Measurements from ENCODE around the gene SCGB1C1.
"Not testable (repeated sequence)": the region's sequence is repeated elsewhere in the genome, so short reads cannot be mapped to it uniquely, and the experiment has no call there.

SCGB1C1 gene

DNA sequence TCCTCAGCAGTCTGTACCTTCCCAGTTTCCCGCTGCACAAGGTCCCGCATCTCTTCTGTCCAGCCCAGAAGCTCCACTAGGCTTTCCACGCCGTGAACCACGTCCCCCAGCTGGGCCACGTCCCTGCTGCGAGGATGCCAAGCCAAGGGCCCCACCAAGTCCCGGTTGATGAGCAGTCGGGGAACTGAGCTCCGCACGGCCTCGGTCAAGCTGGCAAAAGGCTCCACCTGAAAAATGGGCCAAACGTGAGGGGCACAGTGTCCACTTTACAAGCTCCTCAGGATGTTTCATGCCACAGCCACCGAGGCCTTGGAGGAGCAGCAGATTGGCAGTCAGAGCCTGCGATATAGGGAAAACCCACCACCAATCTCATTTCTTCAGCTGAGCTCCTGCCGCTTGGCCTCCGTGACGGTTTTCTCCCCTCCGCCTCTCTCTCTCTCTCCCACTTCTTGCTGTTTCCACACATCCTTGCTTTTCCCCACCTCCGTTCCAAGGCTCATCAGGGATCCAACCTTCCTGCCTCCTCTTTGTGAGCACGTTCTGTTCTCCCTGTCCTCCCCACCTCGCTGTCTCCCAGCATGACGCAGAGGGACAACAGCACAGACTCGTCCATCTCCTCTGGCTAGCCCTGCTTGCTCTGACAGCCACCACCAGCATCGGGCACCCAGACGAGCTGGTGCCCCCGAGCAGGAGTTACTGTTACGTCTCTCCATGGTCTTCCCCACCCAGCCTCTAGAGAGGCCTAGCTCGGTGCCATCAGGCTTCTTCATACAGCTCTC is 26.1 kb downstream of the SCGB1C1 start:
- DNase-seq: no peak

GRCh38 chr11:220641-221215 is 27.9 kb downstream of the SCGB1C1 start:
- DNase-seq: not testable (repeated sequence)

DNA sequence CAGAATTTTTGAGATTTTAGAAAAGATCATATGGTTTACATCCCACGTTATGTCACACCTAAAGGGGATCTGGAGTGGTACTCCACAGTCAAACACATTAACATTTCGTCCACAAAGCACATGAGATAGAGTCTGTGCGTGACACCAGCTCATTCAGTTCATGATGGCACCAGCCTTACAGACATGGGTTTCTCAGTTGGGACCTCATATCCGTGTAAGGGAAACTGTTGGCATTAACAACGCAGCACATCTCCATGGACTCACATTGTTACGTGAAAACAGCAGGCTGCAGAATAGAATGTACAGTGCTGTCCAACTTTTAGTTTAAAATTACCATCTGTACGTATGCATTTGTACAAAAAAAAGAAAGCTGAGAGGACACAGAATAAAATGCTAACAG is 28.7 kb downstream of the SCGB1C1 start:
- DNase-seq: no peak

GRCh38 chr11:221998-222789 is 29.3 kb downstream of the SCGB1C1 start:
- no peak for DNase-seq

GRCh38 chr11:223026-223789 is 30.3 kb downstream of the SCGB1C1 start:
- no peak for DNase-seq

- DNase-seq: no peak
These were observed 31.0 kb downstream of the SCGB1C1 start for GRCh38 chr11:223884-224283.

GRCh38 chr11:224424-224823 is 31.5 kb downstream of the SCGB1C1 start:
- DNase-seq: no peak

GRCh38 chr11:225734-226453 is 33.0 kb downstream of the SCGB1C1 start:
- no peak for DNase-seq

DNA sequence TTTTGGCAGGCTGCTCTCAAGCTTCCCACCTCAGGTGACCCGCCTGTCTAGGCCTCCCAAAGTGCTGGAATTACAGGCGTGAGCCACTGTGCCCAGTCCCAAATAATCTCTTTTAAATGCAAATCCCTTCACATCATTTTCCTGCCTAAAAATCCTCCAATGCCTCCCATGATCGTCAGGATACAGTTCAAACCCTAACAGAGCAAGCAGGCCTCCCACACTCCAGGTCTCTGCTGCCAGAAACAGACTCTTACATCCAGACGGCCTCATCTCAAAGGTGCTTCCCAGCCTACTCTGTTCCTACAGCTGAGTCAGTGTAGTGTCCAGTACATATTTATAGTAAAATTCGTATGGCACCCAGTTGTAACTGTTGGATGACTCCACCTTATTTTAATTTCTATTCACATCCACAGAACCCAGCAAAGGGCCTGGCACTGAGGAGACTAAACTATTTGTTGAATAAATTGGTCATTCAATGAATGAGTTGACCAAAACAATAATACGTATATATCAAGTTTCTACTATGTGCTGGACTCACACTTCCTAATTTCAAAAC is 35.0 kb downstream of the SCGB1C1 start:
- no peak for DNase-seq

- DNase-seq: no peak
These were observed 37.6 kb downstream of the SCGB1C1 start for GRCh38 chr11:230431-230830.

DNA sequence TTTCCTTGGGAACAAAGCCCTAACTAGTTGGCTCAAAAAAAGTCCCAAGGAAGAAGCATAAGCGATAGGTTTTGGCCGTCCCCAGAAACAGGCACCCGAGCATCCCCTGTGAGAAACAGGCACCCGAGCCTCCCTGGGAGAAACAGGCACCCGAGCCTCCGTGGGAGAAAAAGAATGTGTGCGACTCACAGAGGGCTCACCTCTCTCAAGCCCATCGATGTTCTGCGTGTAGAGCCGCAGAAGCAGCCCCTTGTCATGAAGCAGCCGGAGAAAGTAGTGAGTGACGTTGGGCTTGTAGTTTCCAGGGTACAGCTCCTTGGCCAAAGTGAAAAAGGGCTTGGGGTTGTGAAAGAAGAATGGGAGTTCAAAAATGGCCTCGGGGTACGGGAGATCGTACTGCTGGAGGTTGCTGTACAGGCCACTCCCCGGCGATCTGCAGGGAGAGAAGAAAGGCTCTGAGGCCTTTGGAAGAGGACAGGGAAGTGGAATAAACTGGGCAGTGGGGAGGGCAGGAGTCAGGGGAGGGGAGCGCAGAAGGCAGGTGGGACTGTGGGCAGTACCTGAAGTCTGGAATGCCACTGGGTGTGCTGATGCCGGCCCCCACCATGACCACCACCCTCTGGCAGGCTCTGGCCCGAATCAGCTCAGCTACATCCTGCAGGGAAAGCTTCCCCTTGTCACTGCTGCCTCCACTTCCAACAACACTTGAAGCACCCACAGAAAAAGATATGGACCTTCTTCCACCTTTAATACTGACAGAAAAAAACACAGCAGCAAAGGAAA is 40.1 kb downstream of the SCGB1C1 start:
- DNase-seq: no peak

- no peak for DNase-seq
These were observed 42.3 kb downstream of the SCGB1C1 start for GRCh38 chr11:235180-235579.

GRCh38 chr11:235609-235996 is 42.7 kb downstream of the SCGB1C1 start:
- DNase-seq: peak; percentile 62

GRCh38 chr11:235997-236773 is 43.3 kb downstream of the SCGB1C1 start, which contains the start of gene SIRT3:
TSS of gene SIRT3 (minus strand) at chr11:236342. CDS start at chr11:236328, 14 bp downstream.
- DNase-seq: peak; percentile 91

GRCh38 chr11:236774-237767 is 44.2 kb downstream of the SCGB1C1 start, which contains the start of gene PSMD13:
TSS of gene PSMD13 (plus strand) at chr11:236976. CDS start at chr11:237050, 74 bp downstream.
- peak; percentile 88 for DNase-seq

DNA sequence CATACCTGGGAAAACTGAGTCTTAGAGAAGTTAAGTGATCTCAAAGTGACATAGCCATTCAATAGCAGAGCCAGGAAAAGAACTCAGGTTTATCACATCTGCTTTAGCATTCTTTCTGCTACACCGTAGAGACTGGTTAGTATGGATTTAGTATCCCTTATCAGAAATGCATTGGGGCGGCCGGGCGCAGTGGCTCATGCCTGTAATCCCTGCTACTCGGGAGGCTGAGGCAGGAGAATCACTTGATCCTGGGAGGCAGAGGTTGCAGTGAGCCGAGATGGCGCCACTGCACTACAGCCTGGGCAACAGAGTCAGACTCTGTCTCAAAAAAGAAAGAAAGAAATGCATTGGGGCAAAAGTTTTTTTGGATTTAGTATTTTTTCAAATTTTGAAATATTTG is 45.5 kb downstream of the SCGB1C1 start:
- not testable (repeated sequence) for DNase-seq

DNA sequence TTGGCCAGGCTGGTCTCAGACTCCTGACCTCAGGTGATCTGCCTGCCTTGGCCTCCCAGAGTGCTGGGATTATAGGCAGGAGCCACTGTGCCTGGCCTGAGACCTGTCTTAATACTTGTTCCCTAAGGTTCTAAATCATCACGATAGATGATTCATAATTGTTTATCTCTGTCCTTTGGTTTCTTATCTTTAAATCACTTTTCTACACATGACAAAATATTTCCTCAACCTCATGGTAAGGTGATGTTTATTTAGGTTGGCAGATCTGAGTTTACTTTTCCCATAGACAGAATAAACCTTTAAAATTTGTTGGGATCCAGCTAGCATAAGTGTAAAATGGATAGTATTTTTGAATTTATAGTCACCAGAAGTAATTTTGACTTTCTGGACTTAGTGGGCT is 47.4 kb downstream of the SCGB1C1 start:
- DNase-seq: no peak

DNA sequence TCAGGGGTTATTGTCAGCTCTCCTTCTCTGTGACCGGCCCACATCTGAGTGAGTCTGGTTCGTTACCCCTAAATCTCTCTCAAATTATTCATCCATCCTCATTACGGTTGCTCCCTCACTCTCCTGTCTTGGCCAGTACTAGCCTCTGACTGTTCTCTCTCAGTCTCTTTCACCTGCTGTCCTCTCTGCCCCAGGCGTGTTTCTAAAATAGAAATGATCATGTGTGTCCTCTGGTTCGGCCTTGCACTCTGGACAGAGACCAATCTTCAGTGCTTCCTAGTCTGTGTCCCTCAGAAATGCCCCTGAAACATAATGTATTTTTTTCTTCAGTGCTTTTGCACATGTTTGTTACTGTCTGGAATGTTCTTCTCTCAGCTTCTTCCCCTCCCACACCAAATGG is 48.8 kb downstream of the SCGB1C1 start:
- no peak for DNase-seq
